H54 (cell line): ENCODE measurements around the gene CLEC20A.

ENCODE experiments used
- DNase-seq: peaks from one replicate; pipeline ENCODE4 v3.0.0; 2011; ENCODE audit warnings: low spot score, mixed read lengths; ENCODE audit not compliant: insufficient read length
- FAIRE-seq: peaks from 3 replicates; lab custom pipeline; 2011; peaks lifted over from hg19 to GRCh38; lab: Jason Lieb, UNC
- POLR2A ChIP-seq: IDR thresholded peaks from 2 replicates; pipeline ENCODE4 v1.6.1; 2011; ENCODE audit warnings: low read depth, mild to moderate bottlenecking, low read length

Gene CLEC20A

DNA sequence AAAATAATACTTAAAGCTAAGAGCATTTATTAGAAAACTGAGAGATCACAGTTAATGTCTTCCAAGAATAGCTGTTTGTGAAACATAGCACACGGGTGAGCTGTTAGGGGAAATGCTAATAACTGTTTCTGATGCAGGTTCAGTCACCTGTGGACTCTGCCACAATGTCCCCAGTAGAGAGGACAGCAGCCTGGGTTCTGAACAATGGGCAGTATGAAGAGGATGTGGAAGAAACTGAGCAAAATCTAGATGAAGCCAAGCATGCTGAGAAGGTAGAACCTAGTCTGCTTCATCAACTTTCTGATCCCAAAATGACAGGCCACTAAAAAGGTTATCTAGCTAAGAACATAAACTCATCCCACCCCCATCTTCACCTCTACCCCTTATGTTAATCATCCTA is 32.6 kb downstream of the CLEC20A start:
- FAIRE-seq (no peak), DNase-seq (no peak)
- TF ChIP-seq POLR2A: no peak

DNA sequence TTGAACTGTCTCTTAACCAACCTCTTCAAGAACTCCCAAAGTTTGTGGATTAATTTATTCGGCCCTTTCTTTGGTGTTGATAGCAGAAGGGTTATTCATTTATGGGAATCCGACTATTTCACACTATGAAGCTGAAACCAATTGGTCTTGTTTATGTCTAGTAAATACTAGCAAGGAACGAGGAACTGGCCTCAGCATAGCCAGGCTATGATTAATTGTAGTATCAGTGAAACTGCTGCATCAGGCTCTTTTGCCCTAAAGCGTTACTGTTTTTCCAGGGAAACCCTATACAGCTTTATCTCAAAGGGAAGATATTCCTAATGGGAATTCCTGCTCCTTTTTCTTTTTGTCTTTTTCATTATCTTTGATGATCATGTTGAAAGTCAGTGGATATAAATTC is 35.1 kb downstream of the CLEC20A start:
- FAIRE-seq (peak; percentile 33), DNase-seq (no peak)
- TF ChIP-seq POLR2A: no peak

DNA sequence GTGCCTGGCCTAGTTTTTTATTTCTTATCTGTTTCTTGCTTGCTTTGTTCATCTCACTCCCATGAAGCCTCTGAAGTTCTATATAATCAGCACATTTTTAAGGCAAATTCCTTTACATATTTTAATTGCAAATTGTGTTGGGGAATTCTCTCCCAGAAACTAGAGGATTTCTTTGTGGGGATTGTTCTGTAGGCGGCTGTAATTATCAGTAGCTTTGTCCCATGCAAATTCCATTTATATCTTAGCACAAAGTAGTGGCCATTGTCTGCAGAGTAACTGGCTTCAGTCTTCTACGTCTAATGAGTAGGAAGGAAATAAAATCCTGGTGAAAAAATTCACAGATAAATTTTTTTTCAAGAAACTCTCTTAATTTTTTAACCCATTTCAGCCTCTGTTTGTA is 35.7 kb downstream of the CLEC20A start:
- FAIRE-seq (no peak), DNase-seq (no peak)
- TF ChIP-seq POLR2A: no peak

DNA sequence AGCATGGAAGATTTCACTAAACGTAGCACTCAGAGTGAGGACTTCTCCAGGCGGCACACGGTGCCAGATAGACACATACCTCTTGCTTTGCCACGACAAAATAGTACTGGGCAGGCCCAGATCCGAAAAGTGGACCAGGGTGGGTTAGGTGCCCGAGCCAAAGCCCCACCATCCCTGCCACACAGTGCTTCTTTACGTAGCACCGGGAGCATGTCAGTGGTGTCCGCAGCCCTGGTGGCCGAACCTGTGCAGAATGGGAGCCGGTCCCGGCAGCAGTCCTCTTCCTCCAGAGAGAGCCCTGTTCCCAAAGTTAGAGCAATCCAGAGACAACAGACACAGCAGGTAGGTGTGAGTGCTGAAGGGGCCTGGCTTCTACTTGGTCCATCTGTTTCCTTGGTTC is 38.6 kb downstream of the CLEC20A start:
- no peak for TF ChIP-seq POLR2A
- FAIRE-seq: no peak
- no peak for DNase-seq

DNA sequence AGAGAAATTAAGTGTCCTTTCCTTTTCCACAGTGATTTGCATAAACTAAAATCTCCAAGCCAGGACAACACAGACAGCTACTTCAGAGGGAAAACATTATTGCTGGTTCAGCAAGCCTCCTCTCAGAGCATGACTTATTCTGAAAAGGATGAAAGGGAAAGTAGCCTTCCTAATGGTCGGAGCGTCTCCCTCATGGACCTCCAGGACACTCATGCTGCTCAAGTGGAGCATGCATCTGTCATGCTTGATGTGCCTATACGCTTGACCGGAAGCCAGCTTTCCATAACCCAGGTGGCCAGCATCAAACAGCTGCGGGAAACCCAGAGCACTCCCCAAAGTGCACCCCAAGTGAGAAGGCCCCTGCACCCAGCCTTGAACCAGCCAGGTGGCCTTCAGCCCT is 39.1 kb downstream of the CLEC20A start:
- no peak for TF ChIP-seq POLR2A
- DNase-seq: no peak
- FAIRE-seq: no peak

DNA sequence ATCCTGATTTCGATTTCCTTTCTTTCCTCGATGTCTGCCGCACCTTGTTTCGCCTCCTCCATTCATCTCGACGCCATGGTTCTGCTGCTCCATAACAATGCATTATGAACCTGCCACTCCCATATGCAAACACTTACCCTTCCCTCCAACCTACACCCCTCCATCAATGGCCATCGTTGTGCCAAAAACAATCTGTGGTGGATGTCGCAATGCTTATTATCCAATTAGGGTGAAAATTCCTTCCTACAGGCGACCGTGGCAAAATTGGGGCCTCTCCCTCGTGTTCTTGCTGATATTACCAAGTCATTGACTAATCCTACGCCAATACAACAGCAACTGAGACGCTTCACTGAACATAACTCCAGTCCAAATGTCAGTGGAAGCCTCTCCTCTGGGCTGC is 40.3 kb downstream of the CLEC20A start:
- DNase-seq: no peak
- FAIRE-seq: no peak
- no peak for TF ChIP-seq POLR2A

DNA sequence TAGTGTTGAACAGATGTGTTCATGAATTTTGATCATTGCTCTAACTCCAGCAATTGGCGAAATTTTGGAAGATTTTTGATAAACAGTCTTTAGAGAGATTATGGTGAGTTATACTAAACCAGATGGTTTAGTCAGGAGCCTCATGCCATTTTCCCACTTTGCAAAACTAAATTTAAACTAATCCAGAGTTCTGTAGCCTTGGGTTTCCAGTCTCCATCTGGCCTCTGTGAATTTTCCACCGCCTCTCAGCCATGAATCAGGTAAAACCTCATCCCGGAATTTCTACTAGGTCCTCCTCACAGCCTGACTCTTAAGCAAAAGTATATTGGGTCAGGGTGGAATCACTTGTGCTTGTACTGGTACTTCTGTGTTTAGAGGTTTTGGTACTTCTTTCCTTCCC is 44.8 kb downstream of the CLEC20A start:
- FAIRE-seq: no peak
- no peak for TF ChIP-seq POLR2A

DNA sequence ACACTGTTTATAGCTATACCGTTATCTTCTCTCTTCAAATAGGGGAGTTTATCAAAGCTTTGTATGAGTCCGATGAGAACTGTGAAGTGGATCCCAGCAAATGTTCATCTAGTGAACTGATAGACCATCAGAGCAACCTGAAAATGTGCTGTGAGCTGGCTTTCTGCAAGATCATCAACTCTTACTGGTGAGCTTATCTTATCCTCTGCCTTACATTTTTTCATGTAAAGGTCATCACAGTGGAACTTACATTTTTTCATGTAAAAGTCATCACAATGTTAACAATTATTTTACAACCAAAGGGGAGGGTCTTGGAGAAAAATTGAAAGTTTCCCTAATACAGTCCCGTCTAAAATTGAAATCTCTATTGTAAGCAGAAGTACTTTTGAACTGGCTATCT is 45.2 kb downstream of the CLEC20A start:
- no peak for TF ChIP-seq POLR2A
- FAIRE-seq (peak; percentile 6), DNase-seq (no peak)

More for the DNA sequence above, 44.8 kb downstream of the CLEC20A start:
- no peak for DNase-seq

DNA sequence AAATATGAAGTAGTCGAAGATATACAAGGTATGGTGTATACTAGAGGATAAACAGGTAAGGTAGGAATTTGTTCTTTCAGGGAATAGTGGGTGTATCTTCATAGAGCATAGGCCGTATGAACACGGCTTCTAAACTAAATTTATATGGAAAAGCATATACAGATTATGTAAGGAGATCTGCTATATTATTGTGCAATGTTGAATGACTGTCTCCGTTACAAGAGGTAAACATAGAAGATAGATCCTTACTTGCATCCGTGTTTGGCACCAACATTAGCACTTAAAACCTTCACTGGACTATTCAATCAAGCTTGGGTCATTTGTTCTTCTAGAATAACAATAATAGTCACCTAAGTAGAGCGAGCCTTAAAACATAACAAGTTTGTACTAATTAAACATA is 45.9 kb downstream of the CLEC20A start:
- FAIRE-seq: no peak
- no peak for DNase-seq
- TF ChIP-seq POLR2A: no peak

DNA sequence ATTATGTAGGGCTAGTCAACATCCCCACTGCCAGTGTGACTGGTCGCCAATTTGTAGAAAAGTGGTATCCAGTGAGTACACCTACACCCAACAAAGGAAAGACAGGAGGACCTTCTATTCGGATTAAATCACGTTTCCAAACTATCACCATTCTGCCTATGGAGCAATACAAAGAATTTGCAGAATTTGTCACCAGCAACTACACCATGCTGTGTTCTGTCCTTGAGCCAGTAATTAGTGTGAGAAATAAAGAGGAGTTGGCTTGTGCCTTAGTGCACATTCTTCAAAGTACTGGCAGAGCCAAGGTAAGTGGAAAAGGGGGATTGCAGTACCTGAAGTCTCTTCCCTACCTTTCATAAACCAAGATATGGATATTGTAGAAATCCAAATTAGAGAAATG is 53.8 kb downstream of the CLEC20A start:
- no peak for TF ChIP-seq POLR2A
- FAIRE-seq: no peak
- DNase-seq: no peak

DNA sequence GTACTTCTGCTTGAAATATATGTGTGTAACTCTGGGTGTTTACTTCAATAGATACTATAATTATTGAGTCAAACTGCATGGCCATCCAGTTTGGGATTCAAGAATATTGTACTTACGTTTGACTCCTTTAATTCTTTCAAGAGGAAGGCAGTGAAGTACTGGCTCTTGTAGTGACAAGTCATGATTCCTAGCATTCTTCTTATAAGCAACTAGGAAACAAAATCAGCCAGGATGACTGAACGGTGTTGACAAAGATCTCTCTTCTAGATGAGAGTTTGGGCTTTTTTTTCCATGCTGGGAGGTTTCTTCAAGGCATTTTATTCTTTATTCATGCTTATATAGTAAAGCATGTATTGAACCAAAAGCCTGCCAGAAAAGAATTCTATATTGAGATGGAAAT is 58.3 kb downstream of the CLEC20A start:
- TF ChIP-seq POLR2A: no peak
- FAIRE-seq (no peak), DNase-seq (no peak)

DNA sequence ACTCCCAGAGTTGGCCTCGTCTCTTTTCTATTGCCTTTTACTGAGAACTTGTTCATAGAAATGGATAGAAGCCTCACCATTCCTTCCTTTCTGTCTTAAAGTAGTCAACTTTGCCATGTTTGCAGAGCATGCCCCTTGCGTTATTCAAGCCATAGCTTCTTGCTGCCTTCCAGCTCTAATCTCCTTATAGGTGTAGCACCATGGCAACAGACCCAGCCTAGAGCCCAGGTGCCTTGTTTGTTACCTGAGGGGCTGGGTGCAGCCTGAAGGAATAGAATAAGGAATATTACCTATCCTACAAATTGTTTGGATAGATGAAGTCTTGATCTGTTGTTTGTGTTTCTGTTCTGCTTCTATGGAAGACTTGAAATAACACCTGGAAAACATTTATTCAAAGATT is 59.9 kb downstream of the CLEC20A start:
- TF ChIP-seq POLR2A: no peak
- FAIRE-seq: no peak
- no peak for DNase-seq

DNA sequence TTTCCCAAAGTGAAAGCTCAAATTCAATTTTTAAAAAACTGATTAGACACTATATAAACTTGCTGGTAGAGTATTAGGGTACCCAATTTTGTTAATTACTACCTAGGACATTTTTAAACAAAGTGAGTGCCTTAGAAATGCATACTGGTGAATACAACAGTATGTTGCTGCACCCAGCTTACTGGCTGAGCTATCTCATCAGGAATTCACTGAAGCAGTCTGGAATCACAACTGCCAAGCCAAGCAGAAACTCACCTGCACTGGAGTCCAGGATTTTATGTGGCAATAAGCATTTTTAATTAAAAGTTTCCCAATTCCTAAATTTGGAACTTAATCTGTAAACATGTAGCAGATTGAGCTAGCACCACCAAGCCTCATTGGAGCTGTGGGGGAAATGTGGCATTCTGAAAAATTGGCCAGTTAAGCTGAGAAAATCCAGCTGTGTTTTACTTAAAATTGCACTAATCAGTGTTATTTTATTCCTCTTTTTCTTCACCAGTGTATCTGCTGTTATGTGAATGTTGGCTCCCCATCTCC is 61.8 kb downstream of the CLEC20A start:
- no peak for TF ChIP-seq POLR2A
- DNase-seq (no peak), FAIRE-seq (no peak)

DNA sequence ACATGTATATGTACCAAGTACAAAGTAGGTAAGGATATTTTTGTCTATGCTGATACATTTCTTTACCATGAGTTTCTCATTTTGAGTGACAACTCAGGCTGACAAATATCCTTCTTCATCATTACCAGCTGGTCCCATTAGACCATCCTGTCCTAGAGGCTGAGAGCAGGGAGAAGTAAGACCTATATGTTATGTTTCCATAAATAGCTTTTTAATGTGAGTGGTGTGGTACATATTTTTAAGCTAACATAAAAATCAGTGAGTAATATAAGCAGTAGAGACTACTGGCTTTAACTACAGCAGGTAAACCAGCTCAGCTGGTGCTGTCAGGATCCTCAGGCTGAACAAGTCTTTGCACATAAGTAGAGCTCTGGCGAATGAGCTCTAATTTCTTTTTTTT is 62.4 kb downstream of the CLEC20A start:
- no peak for FAIRE-seq
- no peak for DNase-seq
- TF ChIP-seq POLR2A: no peak
